Measurements from ENCODE around the gene KRT37.
"Not testable (repeated sequence)": the region's sequence is repeated elsewhere in the genome, so short reads cannot be mapped to it uniquely, and the experiment has no call there.

Gene KRT37

DNA sequence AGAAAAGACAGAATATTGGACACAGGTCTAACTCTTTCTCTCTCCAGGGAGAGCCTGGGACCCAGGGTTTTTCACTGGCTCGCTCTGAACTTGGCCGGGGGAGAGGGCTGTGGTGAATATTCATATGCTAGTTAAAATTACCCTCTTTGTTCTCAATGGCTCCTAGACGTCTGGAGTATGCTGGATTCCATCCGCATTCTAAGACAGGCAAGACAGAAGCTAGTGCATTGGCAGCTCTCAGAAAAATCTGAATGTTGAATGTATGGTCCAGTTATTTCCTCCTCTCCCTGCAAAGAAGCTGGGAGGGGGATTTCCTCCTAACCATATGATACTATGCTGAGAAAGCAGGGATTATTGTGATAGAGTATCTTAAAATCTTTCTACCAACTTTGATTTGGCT is 36.7 kb downstream of the KRT37 start:
- H3K4me3 ChIP-seq (ENCODE audit: low read length) = no peak overlapping the region
- no peaks in the 10 kb centered on the region for H3K36me3 ChIP-seq (ENCODE audit: insufficient read depth, low read depth, low read length)
- H3K27ac ChIP-seq (ENCODE audit: low read length) = no peak overlapping the region
- H3K9me3 ChIP-seq (ENCODE audit: insufficient read depth, low read depth, low read length) = no peaks in the 10 kb centered on the region
- H3K9ac ChIP-seq (ENCODE audit: low read depth, low read length) = no peak overlapping the region
- H3K27me3 ChIP-seq (ENCODE audit: insufficient read depth, low read length) = no peaks in the 10 kb centered on the region
- no peaks in the 10 kb centered on the region; the same call in 1 of the 2 replicates for H3K4me1 ChIP-seq (ENCODE audit: insufficient read depth, low read length)

GRCh38 chr17:41386227-41386626 is 38.2 kb downstream of the KRT37 start:
- no peaks in the 10 kb centered on the region for H3K9me3 ChIP-seq (ENCODE audit: insufficient read depth, low read depth, low read length)
- no peak overlapping the region for H3K4me3 ChIP-seq (ENCODE audit: low read length)
- H3K27ac ChIP-seq (ENCODE audit: low read length) = no peak overlapping the region
- no peak overlapping the region for H3K9ac ChIP-seq (ENCODE audit: low read depth, low read length)
- no peaks in the 10 kb centered on the region; the same call in 1 of the 2 replicates for H3K4me1 ChIP-seq (ENCODE audit: insufficient read depth, low read length)
- no peaks in the 10 kb centered on the region for H3K36me3 ChIP-seq (ENCODE audit: insufficient read depth, low read depth, low read length)
- no peaks in the 10 kb centered on the region for H3K27me3 ChIP-seq (ENCODE audit: insufficient read depth, low read length)

DNA sequence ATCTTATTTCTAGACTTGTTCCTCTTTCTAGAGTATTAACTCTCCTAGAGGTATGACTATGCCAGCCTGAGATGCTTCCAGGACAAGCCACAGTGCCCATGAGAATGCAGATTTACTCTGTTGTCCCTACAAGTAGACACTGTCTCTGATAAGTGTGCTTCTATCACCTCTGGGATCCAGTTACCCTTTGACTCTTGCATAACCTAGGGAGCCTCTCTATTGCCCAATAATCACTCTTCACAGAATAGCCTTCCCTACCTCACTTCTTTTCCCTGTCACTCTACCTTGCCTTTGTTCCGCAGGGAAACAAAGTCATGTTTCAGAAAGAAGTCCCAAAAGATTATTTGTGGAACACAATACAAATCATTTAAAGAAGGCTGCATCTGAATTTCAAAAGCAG is 40.7 kb downstream of the KRT37 start:
- Histone ChIP-seq H3K4me1 (ENCODE audit: insufficient read depth, low read length) (no peaks in the 10 kb centered on the region; the same call in 1 of the 2 replicates), H3K27ac (ENCODE audit: low read length) (no peak overlapping the region), H3K9ac (ENCODE audit: low read depth, low read length) (no peak overlapping the region), H3K27me3 (ENCODE audit: insufficient read depth, low read length) (no peaks in the 10 kb centered on the region), H3K4me3 (ENCODE audit: low read length) (no peak overlapping the region), H3K9me3 (ENCODE audit: insufficient read depth, low read depth, low read length) (no peaks in the 10 kb centered on the region), H3K36me3 (ENCODE audit: insufficient read depth, low read depth, low read length) (no peaks in the 10 kb centered on the region)

- no peaks in the 10 kb centered on the region for H3K27me3 ChIP-seq (ENCODE audit: insufficient read depth, low read length)
- H3K9ac ChIP-seq (ENCODE audit: low read depth, low read length) = no peak overlapping the region
These were observed 42.0 kb downstream of the KRT37 start for GRCh38 chr17:41382394-41382793.

GRCh38 chr17:41381943-41382342 is 42.4 kb downstream of the KRT37 start, which contains the start of gene KRT34:
Gene KRT34, minus strand, starts transcription at chr17:41382306. Its CDS starts 60 bp downstream, at chr17:41382246.
- H3K27ac ChIP-seq (ENCODE audit: low read length); H3K9me3 ChIP-seq (ENCODE audit: insufficient read depth, low read depth, low read length); H3K27me3 ChIP-seq (ENCODE audit: insufficient read depth, low read length); H3K9ac ChIP-seq (ENCODE audit: low read depth, low read length); H3K4me3 ChIP-seq (ENCODE audit: low read length); H3K4me1 ChIP-seq (ENCODE audit: insufficient read depth, low read length); H3K36me3 ChIP-seq (ENCODE audit: insufficient read depth, low read depth, low read length): not testable (repeated sequence)

More at GRCh38 chr17:41382394-41382793, 42.0 kb downstream of the KRT37 start:
- peaks cover 1% of the 10 kb centered on the region; the same call in 1 of the 2 replicates for H3K4me1 ChIP-seq (ENCODE audit: insufficient read depth, low read length)
- H3K4me3 ChIP-seq (ENCODE audit: low read length) = no peak overlapping the region
- H3K9me3 ChIP-seq (ENCODE audit: insufficient read depth, low read depth, low read length) = no peaks in the 10 kb centered on the region
- no peaks in the 10 kb centered on the region for H3K36me3 ChIP-seq (ENCODE audit: insufficient read depth, low read depth, low read length)
- H3K27ac ChIP-seq (ENCODE audit: low read length) = no peak overlapping the region

DNA sequence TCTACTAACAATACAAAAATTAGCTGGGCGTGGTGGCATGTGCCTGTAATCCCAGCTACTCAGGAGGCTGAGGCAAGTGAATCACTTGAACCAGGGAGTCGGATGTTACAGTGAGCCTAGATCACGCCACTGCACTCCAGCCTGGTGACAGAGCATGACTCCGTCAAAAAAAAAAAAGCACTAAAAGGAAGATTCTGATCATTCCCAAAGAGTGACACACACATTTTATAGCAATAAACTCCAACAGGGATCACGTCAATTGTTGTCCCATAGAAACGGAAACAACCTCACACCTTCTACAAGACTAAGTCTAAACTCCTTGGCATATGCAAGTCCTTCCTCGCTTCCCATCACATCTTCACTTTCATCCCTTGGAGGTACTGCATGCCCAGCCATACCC is 44.3 kb downstream of the KRT37 start:
- not testable (repeated sequence) for H3K27me3 ChIP-seq (ENCODE audit: insufficient read depth, low read length); H3K4me1 ChIP-seq (ENCODE audit: insufficient read depth, low read length); H3K36me3 ChIP-seq (ENCODE audit: insufficient read depth, low read depth, low read length); H3K9ac ChIP-seq (ENCODE audit: low read depth, low read length); H3K9me3 ChIP-seq (ENCODE audit: insufficient read depth, low read depth, low read length); H3K4me3 ChIP-seq (ENCODE audit: low read length); H3K27ac ChIP-seq (ENCODE audit: low read length)

GRCh38 chr17:41377546-41377945 is 46.8 kb downstream of the KRT37 start:
- no peaks in the 10 kb centered on the region for H3K36me3 ChIP-seq (ENCODE audit: insufficient read depth, low read depth, low read length)
- H3K4me1 ChIP-seq (ENCODE audit: insufficient read depth, low read length) = peaks cover 3% of the 10 kb centered on the region; the same call in 1 of the 2 replicates
- H3K9me3 ChIP-seq (ENCODE audit: insufficient read depth, low read depth, low read length) = no peaks in the 10 kb centered on the region; the same call in 1 of the 2 replicates
- no peak overlapping the region for H3K27ac ChIP-seq (ENCODE audit: low read length)
- H3K9ac ChIP-seq (ENCODE audit: low read depth, low read length) = no peak overlapping the region
- no peak overlapping the region for H3K4me3 ChIP-seq (ENCODE audit: low read length)
- H3K27me3 ChIP-seq (ENCODE audit: insufficient read depth, low read length) = no peaks in the 10 kb centered on the region

All from iPS-20b (cell line).